Endothelial cell of umbilical vein (primary cell): ENCODE results near the gene RBM22. TPM values are rescaled to one million over a fixed set of nuclear protein-coding genes. Genes with fewer than 3 reads are reported as not detected.

ENCODE experiments used
- BruUV-seq: library from RNA; stranded (reverse); fragments of 400-500 nt; replicated peaks from 2 replicates; lab custom pipeline; 2021; lab: Mats Ljungman, UMichigan
- CTCF ChIA-PET: fragments of 300-600, 350-600 bp; sonication (Branson Sonifier 250); formaldehyde crosslinking; loops from one replicate; lab custom pipeline; 2021; ENCODE audit warnings: antibody characterized with exemption, inconsistent platforms; lab: Charles Lee
- POLR2A ChIA-PET: fragments of 300-600, 350-600 bp; sonication (Branson Sonifier 250); formaldehyde crosslinking; loops from one replicate; lab custom pipeline; 2021; ENCODE audit warnings: antibody characterized with exemption, inconsistent platforms; lab: Charles Lee
- DNase-seq: peaks from one replicate; pipeline ENCODE4 v3.0.0-alpha.2; 2011; ENCODE audit warnings: low read depth, low spot score
- FAIRE-seq: peaks from 2 replicates; lab custom pipeline; 2011; peaks lifted over from hg19 to GRCh38; lab: Jason Lieb, UNC
- H2AFZ ChIP-seq: 2 replicates; pipeline ENCODE4 v1.6.0; 2012; ENCODE audit warnings: low read depth, low read length, control low read depth, inconsistent platforms
- H3K27ac ChIP-seq: 2 replicates; pipeline ENCODE4 v1.5.1; 2011; ENCODE audit warnings: low read depth, mild to moderate bottlenecking, control low read depth, low read length, moderate library complexity; ENCODE audit not compliant: insufficient read depth
- H3K27me3 ChIP-seq, 2 experiments: 2 replicates each; pipeline versions ENCODE4 v1.6.0 to v1.6.1; 2011; ENCODE audit warnings: low read length in 2 of 2, mixed read lengths in 1 of 2; ENCODE audit not compliant: control insufficient read depth in 2 of 2, insufficient read depth in 2 of 2
- H3K36me3 ChIP-seq, 2 experiments: 2 replicates in 1 of 2; 3 replicates in 1 of 2; pipeline ENCODE4 v1.5.1; 2011; ENCODE audit warnings: low read length in 2 of 2, mild to moderate bottlenecking in 1 of 2, moderate library complexity in 1 of 2; ENCODE audit not compliant: control insufficient read depth in 2 of 2, insufficient read depth in 2 of 2; ENCODE audit errors: extremely low read depth in 1 of 2
- H3K4me1 ChIP-seq: 3 replicates; pipeline ENCODE4 v1.5.1; 2011; ENCODE audit warnings: mild to moderate bottlenecking, low read length; ENCODE audit not compliant: control insufficient read depth, insufficient read depth; ENCODE audit errors: extremely low read depth
- H3K4me2 ChIP-seq: 2 replicates; pipeline ENCODE4 v1.6.1; 2011; ENCODE audit warnings: low read length, control low read depth, mixed read lengths; ENCODE audit not compliant: insufficient read depth
- H3K4me3 ChIP-seq, 3 experiments: fragments of 200-600 bp in 1 of 3; sonication (generic), shearing (Covaris generic) in 1 of 3; replicated peaks in 1 of 3; 2 replicates each; pipeline ENCODE4 v1.5.1; 2011 to 2016; ENCODE audit warnings: control low read depth in 3 of 3, low read length in 3 of 3, mild to moderate bottlenecking in 2 of 3, inconsistent platforms in 1 of 3, low read depth in 1 of 3, moderate library complexity in 1 of 3; ENCODE audit not compliant: insufficient read depth in 1 of 3
- H3K79me2 ChIP-seq: 2 replicates; pipeline ENCODE4 v1.6.0; 2012; ENCODE audit warnings: low read length, inconsistent platforms; ENCODE audit not compliant: control insufficient read depth, insufficient read depth
- H3K9ac ChIP-seq: replicated peaks from 2 replicates; pipeline ENCODE3; 2011; ENCODE audit warnings: low read length, control low read depth; ENCODE audit not compliant: insufficient read depth; ENCODE audit errors: extremely low read depth
- H3K9me1 ChIP-seq: replicated peaks from 3 replicates; pipeline ENCODE4 v1.6.0; 2011; ENCODE audit warnings: mild to moderate bottlenecking, low read length; ENCODE audit not compliant: control insufficient read depth, insufficient read depth; ENCODE audit errors: extremely low read depth
- H3K9me3 ChIP-seq: replicated peaks from 2 replicates; pipeline ENCODE4 v1.5.1; 2012; ENCODE audit warnings: low read length, inconsistent platforms; ENCODE audit not compliant: control insufficient read depth, insufficient read depth
- H4K20me1 ChIP-seq: replicated peaks from 2 replicates; pipeline ENCODE3; 2011; ENCODE audit warnings: mild to moderate bottlenecking, low read length; ENCODE audit not compliant: control insufficient read depth, insufficient read depth; ENCODE audit errors: extremely low read depth
- CTCF ChIP-seq, 2 donors: IDR thresholded peaks; 1 replicate in 1 of 2; 2 replicates in 1 of 2; pipeline ENCODE4 v1.5.1; 2011; ENCODE audit warnings: low read length in 2 of 2, mild to moderate bottlenecking in 2 of 2, moderate library complexity in 2 of 2, control low read depth in 1 of 2, inconsistent platforms in 1 of 2, low read depth in 1 of 2; ENCODE audit not compliant: insufficient read depth in 1 of 2; ENCODE audit errors: extremely low read depth in 1 of 2
- EZH2 ChIP-seq: IDR thresholded peaks from 2 replicates; pipeline ENCODE4 v1.6.1; 2012; ENCODE audit warnings: borderline replicate concordance, low read depth, mild to moderate bottlenecking, moderate library complexity, low read length, inconsistent platforms; ENCODE audit not compliant: severe bottlenecking
- FOS ChIP-seq: IDR thresholded peaks from 2 replicates; pipeline ENCODE4 v1.6.1; 2011; ENCODE audit warnings: mild to moderate bottlenecking, low read length, moderate library complexity, borderline replicate concordance; ENCODE audit not compliant: insufficient read depth
- GATA2 ChIP-seq: IDR thresholded peaks from 2 replicates; pipeline ENCODE4 v1.7.0; 2011; ENCODE audit warnings: low read depth, mild to moderate bottlenecking, moderate library complexity, mixed read lengths, low read length; ENCODE audit not compliant: insufficient read length, insufficient read depth
- JUN ChIP-seq: IDR thresholded peaks from 2 replicates; pipeline ENCODE4 v1.6.1; 2011; ENCODE audit warnings: borderline replicate concordance, low read depth; ENCODE audit not compliant: insufficient read length, insufficient read depth
- MAX ChIP-seq: IDR thresholded peaks from 2 replicates; pipeline ENCODE4 v1.6.1; 2011; ENCODE audit not compliant: insufficient read depth, insufficient read length
- MYC ChIP-seq: IDR thresholded peaks from one replicate; pipeline ENCODE4 v1.6.1; 2011; ENCODE audit warnings: mild to moderate bottlenecking, low read depth, low read length
- POLR2A ChIP-seq: IDR thresholded peaks from 2 replicates; pipeline ENCODE4 v1.6.1; 2012; ENCODE audit warnings: low read depth, mild to moderate bottlenecking, control low read depth, low read length
- POLR2AphosphoS5 ChIP-seq: IDR thresholded peaks from 2 replicates; pipeline ENCODE4 v1.6.1; 2012; ENCODE audit warnings: low read depth, mild to moderate bottlenecking, control low read depth, low read length, moderate library complexity; ENCODE audit not compliant: insufficient read depth
- dilution Hi-C: fragments of 300-500 bp; cut with MboI; formaldehyde crosslinking; loops from one replicate; pipeline ENCODE4 v1.15.0; 2019; ENCODE audit warnings: low sequenced_read_pairs; ENCODE audit not compliant: extremely low pct_ligation_motif_present
- intact Hi-C: fragments of 100-400 bp; cut with micrococcal nuclease; formaldehyde crosslinking; loops from one replicate; pipeline ENCODE4 v1.10.0; 2022
- polyA plus RNA-seq, 4 experiments: library from polyadenylated mRNA; depleted of rRNA in 3 of 4; stranded (reverse) in 3 of 4; unstranded in 1 of 4; fragments of >200 nt; gene quantifications; 2 replicates each; pipeline versions ENCODE4 v1.2.1 to v1.2.3, GENCODE V29; 2011 to 2012; ENCODE audit warnings: missing spikeins in 1 of 4
- total RNA-seq: library from RNA; stranded (reverse); gene quantifications from 2 replicates; pipeline ENCODE4 v1.2.3, GENCODE V29; 2021

Gene RBM22
- total and polyA plus RNA-seq, 2 donors (not counting 3 experiments of a cell fraction or from before 2014, with no cell fraction given) = 41.8 to 51.2 TPM

GRCh38 chr5:150703762-150704161, 2.9 kb upstream of the RBM22 start:
- Histone ChIP-seq H2AFZ (no peak overlapping the region), H3K36me3 (peaks cover 0 to under 1% of the 10 kb centered on the region in 2 experiments), H3K27me3 (peaks cover 3 to 6% of the 10 kb centered on the region in 2 experiments), H3K4me3 (no peak overlapping the region), H3K9ac (no peak overlapping the region), H3K4me1 (peaks cover 23% of the 10 kb centered on the region), H3K9me3 (no peaks in the 10 kb centered on the region), H3K79me2 (peaks cover 19% of the 10 kb centered on the region), H3K9me1 (no peaks in the 10 kb centered on the region), H3K4me2 (no peak overlapping the region), H3K27ac (no peak overlapping the region), H4K20me1 (no peaks in the 10 kb centered on the region)
- intact Hi-C loops (loop anchor here (5.0 kb wide), 1 partner anchor 246 kb away; no protein-coding TSS in a partner anchor), dilution Hi-C loops (no loop called here)
- ChIA-PET POLR2A (no interaction called here), CTCF (interaction anchor here (0.6 to 2.1 kb wide), 4 partner anchors 22 to 143 kb away, joined by 3 to 14 read pairs (median 4); partner anchors contain the start of gene SMIM3)
- no peak for DNase-seq
- no TSS peak for BruUV-seq
- TF ChIP-seq MAX (no peak), POLR2A (no peak), EZH2 (no peak), FOS (no peak), POLR2AphosphoS5 (no peak), CTCF (IDR thresholded peaks at IDR 0.05; ENCODE audit: extremely low read depth in 1 of 2, insufficient read depth in 1 of 2, low read depth in 1 of 2, low read length in 2 of 2) (no peak), JUN (no peak), MYC (no peak), GATA2 (no peak)
- FAIRE-seq = no peak
